HG02642 (cell line): ENCODE results near the gene CFAP97D2.
"Not testable (repeated sequence)": the region's sequence is repeated elsewhere in the genome, so short reads cannot be mapped to it uniquely, and the experiment has no call there.

Experiments used
- ATAC-seq: cut with Tn5 transposase; IDR thresholded peaks from one replicate; pipeline ENCODE4 v1.9.1; 2021; ENCODE audit warnings: mild to moderate bottlenecking; ENCODE audit not compliant: unreplicated experiment, poor library complexity

The CFAP97D2 gene

GRCh38 chr13:114260814-114261213 is 81.8 kb downstream of the CFAP97D2 start:
- no peak for ATAC-seq

DNA sequence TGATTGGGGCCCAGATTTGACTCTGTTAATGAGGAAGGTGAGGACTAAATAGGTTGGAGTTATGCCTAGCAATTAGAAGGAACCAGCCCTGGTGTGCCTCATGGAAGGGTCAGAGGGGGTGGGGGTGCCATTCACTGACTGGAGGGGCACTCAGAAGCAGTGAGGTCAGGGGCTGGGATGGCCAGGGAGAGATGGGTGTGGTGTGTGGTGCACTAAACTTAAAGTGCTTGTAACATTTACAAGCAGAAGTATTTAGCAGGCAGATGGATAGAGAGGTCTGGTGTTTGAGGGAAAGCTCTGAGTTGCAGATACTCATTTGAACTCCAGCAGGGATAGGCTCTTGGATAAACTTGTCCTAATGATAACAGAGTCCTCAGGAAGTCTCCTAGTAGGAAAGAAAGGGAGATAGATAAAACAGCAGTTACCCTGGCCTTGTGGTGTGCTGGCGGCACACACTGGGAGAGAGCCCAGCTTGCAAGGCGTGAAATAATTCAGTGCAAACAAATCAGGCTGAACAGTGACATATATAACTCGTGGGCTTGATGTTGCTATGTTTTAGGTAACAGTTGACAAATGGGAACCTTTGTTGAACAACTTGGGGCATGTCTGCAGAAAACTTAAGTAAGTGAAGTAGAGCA is 82.4 kb downstream of the CFAP97D2 start:
- no peak for ATAC-seq

DNA sequence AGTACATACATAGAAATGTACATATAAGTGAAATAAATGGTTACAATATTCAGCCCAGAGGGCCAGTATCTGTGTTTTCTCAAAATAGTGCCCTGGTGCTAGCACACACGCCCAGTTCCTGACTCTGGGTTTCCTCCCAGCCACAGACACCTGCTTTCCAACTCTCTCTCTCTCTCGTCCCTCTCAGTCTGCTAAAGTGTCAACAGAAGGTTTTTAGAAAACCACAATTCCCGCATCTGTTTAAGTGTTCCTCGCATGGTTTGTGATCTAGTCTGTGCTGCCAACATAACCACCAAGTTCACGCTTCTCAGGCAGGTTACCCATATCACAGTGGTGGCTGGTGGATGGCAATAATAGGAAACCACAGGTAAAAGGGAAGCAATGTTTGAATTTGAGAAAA is 84.5 kb downstream of the CFAP97D2 start:
- ATAC-seq: no peak

- ATAC-seq: not testable (repeated sequence)
Observed at GRCh38 chr13:114264313-114264712, 85.3 kb downstream of the CFAP97D2 start.

- no peak for ATAC-seq
Observed at GRCh38 chr13:114264886-114265611, 86.0 kb downstream of the CFAP97D2 start.

DNA sequence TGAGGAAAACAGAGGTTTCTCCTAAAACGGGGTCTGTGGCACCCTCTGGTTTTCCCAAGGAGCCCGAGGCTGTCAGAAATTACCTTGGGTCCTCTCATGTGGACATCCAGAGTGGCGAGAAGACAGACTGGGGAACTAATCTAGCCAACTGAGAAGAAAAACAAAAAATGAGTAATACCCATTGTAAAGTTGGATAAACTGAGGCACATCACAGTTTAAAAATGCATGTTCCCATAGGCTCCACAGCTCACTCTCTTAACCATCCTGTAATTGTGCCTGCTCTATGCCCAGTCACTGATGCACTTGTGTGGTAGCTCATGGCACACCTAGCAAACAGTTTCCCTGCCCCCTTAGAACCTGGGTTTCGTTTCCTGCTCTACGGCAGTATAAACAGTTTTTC is 87.2 kb downstream of the CFAP97D2 start:
- no peak for ATAC-seq

GRCh38 chr13:114268344-114269280 is 89.6 kb downstream of the CFAP97D2 start:
- ATAC-seq: no peak

GRCh38 chr13:114269281-114269770 is 90.3 kb downstream of the CFAP97D2 start:
- ATAC-seq: no peak
